HepG2 (cell line): ENCODE data around the gene GRIN2D. TPM values are rescaled to one million over a fixed set of nuclear protein-coding genes. Genes with fewer than 3 reads are reported as not detected.

ENCODE experiments used
- AGO2 ChIP-seq: fragments of 200-400 bp; formaldehyde crosslinking; optimal IDR thresholded peaks from 2 replicates; pipeline ENCODE3; 2017; ENCODE audit warnings: mild to moderate bottlenecking, low read depth, low read length, moderate library complexity
- BRD4 ChIP-seq: sonication (generic); formaldehyde crosslinking; IDR thresholded peaks from 2 replicates; pipeline ENCODE4 v1.4.0; 2020; ENCODE audit warnings: missing genetic modification reagents
- CHD4 ChIP-seq: fragments of 200-600 bp; sonication (generic); IDR thresholded peaks from 2 replicates; pipeline ENCODE4 v1.7.0; 2017; ENCODE audit warnings: mild to moderate bottlenecking, low read length, borderline replicate concordance
- FOXK2 ChIP-seq: fragments of 450-650 bp; IDR thresholded peaks from 2 replicates; pipeline ENCODE4 v1.6.1; 2016
- FOXO1 ChIP-seq: sonication (generic); formaldehyde crosslinking; IDR thresholded peaks from 2 replicates; pipeline ENCODE4 v1.4.0; 2020; ENCODE audit warnings: missing genetic modification reagents
- IKZF4 ChIP-seq: sonication (generic); formaldehyde crosslinking; IDR thresholded peaks from 2 replicates; pipeline ENCODE4 v1.5.1; 2020; ENCODE audit warnings: borderline replicate concordance, mild to moderate bottlenecking, low read depth, missing genetic modification reagents; ENCODE audit errors: not compliant biosample characterization
- MLLT10 ChIP-seq: sonication (generic); formaldehyde crosslinking; IDR thresholded peaks from 2 replicates; pipeline ENCODE4 v1.4.0; 2020; ENCODE audit warnings: missing genetic modification reagents
- MZF1 ChIP-seq: sonication (generic); formaldehyde crosslinking; IDR thresholded peaks from 2 replicates; pipeline ENCODE4 v1.8.1; 2023; ENCODE audit warnings: mild to moderate bottlenecking, missing genetic modification reagents, borderline replicate concordance
- NR2F2 ChIP-seq: IDR thresholded peaks from 2 replicates; pipeline ENCODE4 v1.6.1; 2012; ENCODE audit warnings: low read depth, inconsistent platforms, borderline replicate concordance
- PITX1 ChIP-seq: sonication (generic); formaldehyde crosslinking; IDR thresholded peaks from 2 replicates; pipeline ENCODE4 v1.5.1; 2020; ENCODE audit warnings: mild to moderate bottlenecking, missing genetic modification reagents
- RAD21 ChIP-seq: fragments of 450-650 bp; formaldehyde crosslinking; IDR thresholded peaks from 2 replicates; pipeline ENCODE4 v1.5.0; 2020; ENCODE audit warnings: mild to moderate bottlenecking
- SALL2 ChIP-seq: sonication (generic); formaldehyde crosslinking; IDR thresholded peaks from 2 replicates; pipeline ENCODE4 v1.8.1; 2023; ENCODE audit warnings: mild to moderate bottlenecking, missing genetic modification reagents, inconsistent platforms
- TEAD3 ChIP-seq: optimal IDR thresholded peaks from 2 replicates; pipeline ENCODE3; 2016; ENCODE audit warnings: borderline replicate concordance
- TGIF2 ChIP-seq: IDR thresholded peaks from 2 replicates; pipeline ENCODE4 v1.6.1; 2016; ENCODE audit warnings: control low read depth, missing compliant biosample characterization
- TOE1 ChIP-seq: sonication (generic); formaldehyde crosslinking; IDR thresholded peaks from 2 replicates; pipeline ENCODE4 v1.4.0; 2020; ENCODE audit warnings: mild to moderate bottlenecking, missing genetic modification reagents
- ZFY ChIP-seq: sonication (generic); formaldehyde crosslinking; IDR thresholded peaks from 2 replicates; pipeline ENCODE4 v1.4.0; 2020; ENCODE audit warnings: missing genetic modification reagents
- ZKSCAN8 ChIP-seq: IDR thresholded peaks from 2 replicates; pipeline ENCODE4 v1.6.1; 2016; ENCODE audit warnings: borderline replicate concordance, missing genetic modification reagents, missing compliant biosample characterization
- ZNF17 ChIP-seq: sonication (generic); formaldehyde crosslinking; IDR thresholded peaks from 2 replicates; pipeline ENCODE4 v1.5.0; 2020; ENCODE audit warnings: mild to moderate bottlenecking, missing genetic modification reagents
- ZNF232 ChIP-seq: sonication (generic); formaldehyde crosslinking; IDR thresholded peaks from 2 replicates; pipeline ENCODE4 v1.4.0; 2020; ENCODE audit warnings: missing genetic modification reagents, borderline replicate concordance
- ZNF350 ChIP-seq: sonication (generic); formaldehyde crosslinking; IDR thresholded peaks from 2 replicates; pipeline ENCODE4 v1.4.0; 2020; ENCODE audit warnings: mild to moderate bottlenecking, low read depth, missing genetic modification reagents, borderline replicate concordance
- ZNF468 ChIP-seq: sonication (generic); formaldehyde crosslinking; IDR thresholded peaks from 2 replicates; pipeline ENCODE4 v1.8.0; 2022; ENCODE audit warnings: mild to moderate bottlenecking, moderate library complexity, missing genetic modification reagents
- ZNF614 ChIP-seq: IDR thresholded peaks from 2 replicates; pipeline ENCODE4 v1.6.1; 2018; ENCODE audit warnings: missing biosample characterization, missing genetic modification reagents, inconsistent platforms, borderline replicate concordance
- polyA plus RNA-seq, 8 experiments: library from polyadenylated mRNA; depleted of rRNA in 3 of 8; stranded (reverse) in 7 of 8; unstranded in 1 of 8; fragments of >200 nt; fragmentation: Illumina TruSeq in 4 of 8; extraction: Trizol in 4 of 8; gene quantifications; 2 replicates each; pipeline versions ENCODE4 v1.2.1 to v1.2.3, GENCODE V29; 2011 to 2016; ENCODE audit warnings: low read depth in 4 of 8, missing spikeins in 1 of 8, mixed read lengths in 1 of 8; ENCODE audit not compliant: insufficient read depth in 1 of 8
- total RNA-seq, 5 experiments: library from RNA; depleted of rRNA; stranded (reverse); fragments of >200 nt; fragmentation: Illumina TruSeq; extraction: Trizol; gene quantifications; 2 replicates each; pipeline ENCODE4 v1.2.3, GENCODE V29; 2016; ENCODE audit warnings: low read depth in 1 of 5
- TF ChIP-seq, protein P1 (sequence below): sonication (generic); IDR thresholded peaks from 2 replicates; pipeline ENCODE4 v1.6.1; 2016; ENCODE audit warnings: low read depth, borderline replicate concordance
- TF ChIP-seq, protein P2 (sequence below), 2 experiments: sonication (generic) in 1 of 2; formaldehyde crosslinking in 1 of 2; IDR thresholded peaks; 2 replicates each; pipeline versions ENCODE4 v1.4.0 to v1.6.1; 2018 to 2020; ENCODE audit warnings: missing genetic modification reagents in 2 of 2, borderline replicate concordance in 1 of 2, low read depth in 1 of 2, mild to moderate bottlenecking in 1 of 2, missing biosample characterization in 1 of 2
- TF ChIP-seq, protein P3 (sequence below): sonication (generic); formaldehyde crosslinking; IDR thresholded peaks from 2 replicates; pipeline ENCODE4 v1.4.0; 2020; ENCODE audit warnings: missing genetic modification reagents
- TF ChIP-seq, protein P4 (sequence below): IDR thresholded peaks from 2 replicates; pipeline ENCODE4 v1.6.1; 2016; ENCODE audit warnings: control low read depth
- TF ChIP-seq, protein P5 (sequence below): sonication (generic); formaldehyde crosslinking; IDR thresholded peaks from 2 replicates; pipeline ENCODE4 v1.8.0; 2022; ENCODE audit warnings: missing genetic modification reagents, mild to moderate bottlenecking, inconsistent platforms, borderline replicate concordance

The GRIN2D gene
- total and polyA plus RNA-seq, 2 of the 13 experiments (the other 11 are each of a cell fraction or from before 2014, with no cell fraction given) = 0.02 to 0.13 TPM

DNA sequence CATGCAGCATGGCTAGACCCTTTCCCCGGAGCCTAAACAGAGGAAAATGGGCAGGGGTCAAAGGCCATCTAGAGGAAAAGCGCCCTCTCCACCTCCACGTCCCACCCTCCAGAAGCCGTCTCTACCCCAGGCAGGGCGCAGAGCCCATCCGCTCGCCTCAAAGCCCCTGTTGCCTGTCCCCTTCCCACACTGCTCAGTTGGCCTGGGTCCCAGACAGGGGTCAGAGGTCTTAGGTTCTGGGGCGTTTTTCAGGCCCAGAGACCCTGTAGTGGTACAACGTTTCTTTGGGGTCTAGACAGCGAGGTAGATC, 30.0 kb upstream of the GRIN2D start (continued):
- TF ChIP-seq, protein P1, sequence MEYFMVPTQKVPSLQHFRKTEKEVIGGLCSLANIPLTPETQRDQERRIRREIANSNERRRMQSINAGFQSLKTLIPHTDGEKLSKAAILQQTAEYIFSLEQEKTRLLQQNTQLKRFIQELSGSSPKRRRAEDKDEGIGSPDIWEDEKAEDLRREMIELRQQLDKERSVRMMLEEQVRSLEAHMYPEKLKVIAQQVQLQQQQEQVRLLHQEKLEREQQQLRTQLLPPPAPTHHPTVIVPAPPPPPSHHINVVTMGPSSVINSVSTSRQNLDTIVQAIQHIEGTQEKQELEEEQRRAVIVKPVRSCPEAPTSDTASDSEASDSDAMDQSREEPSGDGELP = no peak
- TF ChIP-seq CHD4 (0 out of 2 replicates have a peak, but pooled peaks have one; percentile 35), FOXO1 (peak; percentile 39; the same call in 1 of the 2 replicates), MZF1 (CRISPR knock-in tag) (no peak), ZNF468 (CRISPR knock-in tag) (no peak), ZKSCAN8 (CRISPR knock-in tag) (no peak), AGO2 (peak; percentile 93), ZFY (CRISPR knock-in tag) (peak; percentile 57), IKZF4 (CRISPR knock-in tag) (no peak), ZNF17 (no peak), ZNF614 (CRISPR knock-in tag) (0 out of 2 replicates have a peak, but pooled peaks have one; percentile 4), SALL2 (no peak), FOXK2 (no peak), ZNF350 (CRISPR knock-in tag) (peak; percentile 80; the same call in 1 of the 2 replicates), BRD4 (CRISPR knock-in tag) (0 out of 2 replicates have a peak, but pooled peaks have one; percentile 64), PITX1 (CRISPR knock-in tag) (no peak), MLLT10 (CRISPR knock-in tag) (no peak), RAD21 (CRISPR knock-in tag) (peak; percentile 12; the same call in 1 of the 2 replicates), NR2F2 (peak; percentile 66; the same call in 1 of the 2 replicates), TOE1 (0 out of 2 replicates have a peak, but pooled peaks have one; percentile 35), TGIF2 (CRISPR knock-in tag) (0 out of 2 replicates have a peak, but pooled peaks have one; percentile 56), TEAD3 (CRISPR knock-in tag) (no peak), ZNF232 (CRISPR knock-in tag) (0 out of 2 replicates have a peak, but pooled peaks have one; percentile 82)
- TF ChIP-seq, protein P2, sequence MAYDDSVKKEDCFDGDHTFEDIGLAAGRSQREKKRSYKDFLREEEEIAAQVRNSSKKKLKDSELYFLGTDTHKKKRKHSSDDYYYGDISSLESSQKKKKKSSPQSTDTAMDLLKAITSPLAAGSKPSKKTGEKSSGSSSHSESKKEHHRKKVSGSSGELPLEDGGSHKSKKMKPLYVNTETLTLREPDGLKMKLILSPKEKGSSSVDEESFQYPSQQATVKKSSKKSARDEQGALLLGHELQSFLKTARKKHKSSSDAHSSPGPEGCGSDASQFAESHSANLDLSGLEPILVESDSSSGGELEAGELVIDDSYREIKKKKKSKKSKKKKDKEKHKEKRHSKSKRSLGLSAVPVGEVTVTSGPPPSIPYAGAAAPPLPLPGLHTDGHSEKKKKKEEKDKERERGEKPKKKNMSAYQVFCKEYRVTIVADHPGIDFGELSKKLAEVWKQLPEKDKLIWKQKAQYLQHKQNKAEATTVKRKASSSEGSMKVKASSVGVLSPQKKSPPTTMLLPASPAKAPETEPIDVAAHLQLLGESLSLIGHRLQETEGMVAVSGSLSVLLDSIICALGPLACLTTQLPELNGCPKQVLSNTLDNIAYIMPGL (CRISPR knock-in tag; IDR thresholded peaks at IDR 0.05; ENCODE audit: borderline replicate concordance in 1 of 2, low read depth in 1 of 2) = peak in 1 of 2 experiments; percentile 37; a peak in 1 of 4 replicates
- TF ChIP-seq, protein P3, sequence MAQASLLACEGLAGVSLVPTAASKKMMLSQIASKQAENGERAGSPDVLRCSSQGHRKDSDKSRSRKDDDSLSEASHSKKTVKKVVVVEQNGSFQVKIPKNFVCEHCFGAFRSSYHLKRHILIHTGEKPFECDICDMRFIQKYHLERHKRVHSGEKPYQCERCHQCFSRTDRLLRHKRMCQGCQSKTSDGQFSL (CRISPR knock-in tag) = peak; percentile 69; the same call in 1 of the 2 replicates
- TF ChIP-seq, protein P4, sequence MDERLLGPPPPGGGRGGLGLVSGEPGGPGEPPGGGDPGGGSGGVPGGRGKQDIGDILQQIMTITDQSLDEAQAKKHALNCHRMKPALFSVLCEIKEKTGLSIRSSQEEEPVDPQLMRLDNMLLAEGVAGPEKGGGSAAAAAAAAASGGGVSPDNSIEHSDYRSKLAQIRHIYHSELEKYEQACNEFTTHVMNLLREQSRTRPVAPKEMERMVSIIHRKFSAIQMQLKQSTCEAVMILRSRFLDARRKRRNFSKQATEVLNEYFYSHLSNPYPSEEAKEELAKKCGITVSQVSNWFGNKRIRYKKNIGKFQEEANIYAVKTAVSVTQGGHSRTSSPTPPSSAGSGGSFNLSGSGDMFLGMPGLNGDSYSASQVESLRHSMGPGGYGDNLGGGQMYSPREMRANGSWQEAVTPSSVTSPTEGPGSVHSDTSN (CRISPR knock-in tag) = no peak
- TF ChIP-seq, protein P5, sequence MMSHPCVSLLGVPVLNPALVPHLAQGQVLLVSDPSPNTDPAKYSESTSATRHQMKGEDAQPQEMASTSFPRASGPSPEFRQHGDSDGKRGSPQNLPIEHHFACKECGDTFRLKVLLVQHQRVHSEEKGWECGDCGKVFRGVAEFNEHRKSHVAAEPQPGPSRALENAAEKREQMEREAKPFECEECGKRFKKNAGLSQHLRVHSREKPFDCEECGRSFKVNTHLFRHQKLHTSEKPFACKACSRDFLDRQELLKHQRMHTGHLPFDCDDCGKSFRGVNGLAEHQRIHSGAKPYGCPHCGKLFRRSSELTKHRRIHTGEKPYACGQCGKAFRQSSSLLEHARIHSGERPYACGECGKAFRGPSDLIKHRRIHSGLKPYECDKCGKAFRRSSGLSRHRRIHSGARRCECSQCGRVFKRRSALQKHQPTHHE = no peak
